Chondrocyte (in vitro differentiated cells): Measurements from ENCODE around the gene ZDHHC16. TPM values are rescaled to one million over a fixed set of nuclear protein-coding genes. Genes with fewer than 3 reads are reported as not detected.
"Not testable (repeated sequence)": the region's sequence is repeated elsewhere in the genome, so short reads cannot be mapped to it uniquely, and the experiment has no call there.

Experiments used
- DNase-seq: peaks from one replicate; pipeline ENCODE4 v3.0.0; 2021; ENCODE audit warnings: mixed read lengths, low spot score
- H3K27ac Mint-ChIP-seq: one replicate; pipeline ENCODE4 v1.8.0; 2021; ENCODE audit warnings: mild to moderate bottlenecking, moderate library complexity, mixed read lengths; ENCODE audit not compliant: unreplicated experiment
- H3K27me3 Mint-ChIP-seq: 2 replicates; pipeline ENCODE4 v1.8.0; 2021; ENCODE audit warnings: low read depth, mixed read lengths
- H3K36me3 Mint-ChIP-seq: 2 replicates; pipeline ENCODE4 v1.8.0; 2021; ENCODE audit warnings: low read depth, mixed read lengths
- H3K4me1 Mint-ChIP-seq: 2 replicates; pipeline ENCODE4 v1.8.0; 2021; ENCODE audit warnings: low read depth, mild to moderate bottlenecking, mixed read lengths
- H3K4me3 Mint-ChIP-seq: one replicate; pipeline ENCODE4 v1.8.0; 2021; ENCODE audit warnings: mild to moderate bottlenecking, moderate library complexity, mixed read lengths; ENCODE audit not compliant: unreplicated experiment
- H3K9me3 Mint-ChIP-seq: 2 replicates; pipeline ENCODE4 v1.8.0; 2021; ENCODE audit warnings: low read depth, mixed read lengths
- total RNA-seq: library from RNA; stranded (reverse); gene quantifications from 3 replicates; pipeline ENCODE4 v1.2.1, GENCODE V29; 2021
- TF ChIP-seq, protein P1 (sequence below): fragments of 200-600 bp; sonication (generic); IDR thresholded peaks from 2 replicates; pipeline ENCODE4 v1.5.0; 2021; ENCODE audit warnings: antibody characterized with exemption, mild to moderate bottlenecking, moderate library complexity

The ZDHHC16 gene
- total RNA-seq, 1 donor from 2014 or later: 50.4 TPM

DNA sequence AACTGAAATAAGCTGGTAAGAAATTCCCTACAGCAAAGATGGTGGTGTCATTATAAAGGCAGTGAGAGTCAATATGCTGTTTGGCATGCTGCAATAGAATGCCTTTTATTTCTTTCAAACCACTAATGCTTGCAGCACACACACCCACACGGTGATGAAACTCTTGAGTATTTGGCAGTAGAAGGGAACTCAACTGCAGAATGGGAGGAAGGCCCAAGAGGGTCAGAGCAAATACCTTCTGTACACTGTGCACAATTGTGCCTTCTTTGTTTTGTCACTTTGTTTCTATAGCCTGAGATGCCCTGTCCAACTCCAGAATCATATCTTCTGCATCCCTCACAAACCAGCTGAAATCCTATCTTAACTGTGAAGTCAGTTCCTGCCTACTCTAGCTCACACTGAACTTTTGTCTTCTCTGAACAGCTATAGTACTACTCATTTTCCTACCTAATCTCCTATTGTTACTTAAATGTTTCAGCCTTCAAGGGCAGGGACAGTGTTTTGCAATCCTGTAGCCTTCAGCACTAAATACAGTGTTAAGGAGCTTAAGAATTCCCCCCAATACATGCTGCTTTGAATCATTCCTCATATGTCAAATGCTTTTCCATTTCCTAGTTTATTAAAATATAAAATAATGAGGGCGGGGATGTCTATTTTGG lies 30.1 kb downstream of the ZDHHC16 start:
- TF ChIP-seq, protein P1, sequence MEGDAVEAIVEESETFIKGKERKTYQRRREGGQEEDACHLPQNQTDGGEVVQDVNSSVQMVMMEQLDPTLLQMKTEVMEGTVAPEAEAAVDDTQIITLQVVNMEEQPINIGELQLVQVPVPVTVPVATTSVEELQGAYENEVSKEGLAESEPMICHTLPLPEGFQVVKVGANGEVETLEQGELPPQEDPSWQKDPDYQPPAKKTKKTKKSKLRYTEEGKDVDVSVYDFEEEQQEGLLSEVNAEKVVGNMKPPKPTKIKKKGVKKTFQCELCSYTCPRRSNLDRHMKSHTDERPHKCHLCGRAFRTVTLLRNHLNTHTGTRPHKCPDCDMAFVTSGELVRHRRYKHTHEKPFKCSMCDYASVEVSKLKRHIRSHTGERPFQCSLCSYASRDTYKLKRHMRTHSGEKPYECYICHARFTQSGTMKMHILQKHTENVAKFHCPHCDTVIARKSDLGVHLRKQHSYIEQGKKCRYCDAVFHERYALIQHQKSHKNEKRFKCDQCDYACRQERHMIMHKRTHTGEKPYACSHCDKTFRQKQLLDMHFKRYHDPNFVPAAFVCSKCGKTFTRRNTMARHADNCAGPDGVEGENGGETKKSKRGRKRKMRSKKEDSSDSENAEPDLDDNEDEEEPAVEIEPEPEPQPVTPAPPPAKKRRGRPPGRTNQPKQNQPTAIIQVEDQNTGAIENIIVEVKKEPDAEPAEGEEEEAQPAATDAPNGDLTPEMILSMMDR: no peak
- H3K27ac Mint-ChIP-seq: no peak overlapping the region

GRCh38 chr10:97479410-97479809 lies 33.4 kb downstream of the ZDHHC16 start:
- not testable (repeated sequence) for H3K9me3 Mint-ChIP-seq, H3K4me1 Mint-ChIP-seq, DNase-seq, H3K4me3 Mint-ChIP-seq, H3K27me3 Mint-ChIP-seq, H3K27ac Mint-ChIP-seq
- H3K36me3 Mint-ChIP-seq: peaks cover 30% of the 10 kb centered on the region

More for the DNA sequence above, 30.1 kb downstream of the ZDHHC16 start:
- H3K27me3 Mint-ChIP-seq: no peaks in the 10 kb centered on the region
- no peak overlapping the region for H3K4me3 Mint-ChIP-seq
- H3K9me3 Mint-ChIP-seq: no peaks in the 10 kb centered on the region
- peaks cover 36% of the 10 kb centered on the region for H3K36me3 Mint-ChIP-seq
- no peak for DNase-seq
- peaks cover under 1% of the 10 kb centered on the region for H3K4me1 Mint-ChIP-seq

- H3K27ac Mint-ChIP-seq: no peak overlapping the region
- no peaks in the 10 kb centered on the region for H3K9me3 Mint-ChIP-seq
- no peaks in the 10 kb centered on the region for H3K27me3 Mint-ChIP-seq
Observed at GRCh38 chr10:97479939-97480338, 34.0 kb downstream of the ZDHHC16 start.

DNA sequence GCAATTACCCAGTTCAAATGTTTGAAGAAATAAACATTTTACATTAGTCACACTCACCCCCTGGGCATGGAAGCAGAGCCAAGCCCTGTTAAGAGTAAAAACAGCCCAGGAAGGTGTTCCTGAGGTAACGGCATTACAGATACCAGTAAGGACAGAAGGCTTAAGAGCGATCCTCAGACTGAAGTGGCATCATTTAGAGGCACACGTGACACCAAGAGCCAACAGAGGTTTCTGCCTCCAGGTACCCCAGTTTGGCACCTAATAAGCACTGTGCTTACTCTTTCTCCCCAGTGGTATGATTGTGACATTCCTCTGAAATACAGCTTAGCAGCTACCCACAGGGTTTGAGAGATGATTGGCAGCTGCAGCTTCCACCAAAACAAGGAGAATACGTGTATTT lies 35.1 kb downstream of the ZDHHC16 start:
- DNase-seq: no peak
- peaks cover 7% of the 10 kb centered on the region for H3K4me1 Mint-ChIP-seq
- H3K27ac Mint-ChIP-seq: no peak overlapping the region
- peaks cover 21% of the 10 kb centered on the region for H3K36me3 Mint-ChIP-seq
- no peaks in the 10 kb centered on the region for H3K27me3 Mint-ChIP-seq
- TF ChIP-seq, protein P1: no peak
- H3K4me3 Mint-ChIP-seq: no peak overlapping the region
- H3K9me3 Mint-ChIP-seq: no peaks in the 10 kb centered on the region

More at GRCh38 chr10:97479939-97480338, 34.0 kb downstream of the ZDHHC16 start:
- no peak for DNase-seq
- H3K36me3 Mint-ChIP-seq: peaks cover 28% of the 10 kb centered on the region
- H3K4me1 Mint-ChIP-seq: peaks cover 7% of the 10 kb centered on the region
- no peak overlapping the region for H3K4me3 Mint-ChIP-seq
- TF ChIP-seq, protein P1: no peak

- Mint-ChIP-seq H3K27me3 (no peaks in the 10 kb centered on the region), H3K36me3 (peaks cover 16% of the 10 kb centered on the region), H3K4me1 (peaks cover 10% of the 10 kb centered on the region), H3K27ac (no peak overlapping the region), H3K4me3 (no peak overlapping the region), H3K9me3 (no peaks in the 10 kb centered on the region)
- TF ChIP-seq, protein P1: no peak
- DNase-seq: no peak
Observed at GRCh38 chr10:97482381-97482780, 36.4 kb downstream of the ZDHHC16 start.

- Mint-ChIP-seq H3K4me1 (peaks cover 12% of the 10 kb centered on the region), H3K9me3 (no peaks in the 10 kb centered on the region), H3K4me3 (no peak overlapping the region), H3K36me3 (peaks cover 10% of the 10 kb centered on the region), H3K27ac (peak overlapping the region; percentile 12), H3K27me3 (no peaks in the 10 kb centered on the region)
- DNase-seq: no peak
- TF ChIP-seq, protein P1: no peak
Observed at GRCh38 chr10:97483506-97483905, 37.5 kb downstream of the ZDHHC16 start.
